Measurements from ENCODE around the gene AKR1C2. TPM values are rescaled to one million over a fixed set of nuclear protein-coding genes. Genes with fewer than 3 reads are reported as not detected.
"Not testable (repeated sequence)": the region's sequence is repeated elsewhere in the genome, so short reads cannot be mapped to it uniquely, and the experiment has no call there.

AKR1C2 gene
- total RNA-seq, 1 donor from 2014 or later = not detected

- H3K27me3 Mint-ChIP-seq (ENCODE audit: low read depth); H3K4me3 Mint-ChIP-seq (ENCODE audit: low read depth); DNase-seq (ENCODE audit: low spot score); H3K27ac Mint-ChIP-seq; H3K4me1 Mint-ChIP-seq (ENCODE audit: low read depth); H3K36me3 Mint-ChIP-seq (ENCODE audit: low read depth); intact Hi-C loops (cut with micrococcal nuclease); H3K9me3 Mint-ChIP-seq: not testable (repeated sequence)
These were observed 29.3 kb downstream of the AKR1C2 start for GRCh38 chr10:4974400-4974799.

- H3K27ac Mint-ChIP-seq; intact Hi-C loops (cut with micrococcal nuclease); H3K4me1 Mint-ChIP-seq (ENCODE audit: low read depth); H3K4me3 Mint-ChIP-seq (ENCODE audit: low read depth); H3K27me3 Mint-ChIP-seq (ENCODE audit: low read depth); DNase-seq (ENCODE audit: low spot score); H3K9me3 Mint-ChIP-seq; H3K36me3 Mint-ChIP-seq (ENCODE audit: low read depth): not testable (repeated sequence)
These were observed 30.4 kb downstream of the AKR1C2 start for GRCh38 chr10:4973294-4973693.

- H3K4me3 Mint-ChIP-seq (ENCODE audit: low read depth); H3K27me3 Mint-ChIP-seq (ENCODE audit: low read depth); H3K4me1 Mint-ChIP-seq (ENCODE audit: low read depth); DNase-seq (ENCODE audit: low spot score); H3K36me3 Mint-ChIP-seq (ENCODE audit: low read depth); H3K27ac Mint-ChIP-seq; H3K9me3 Mint-ChIP-seq; intact Hi-C loops (cut with micrococcal nuclease): not testable (repeated sequence)
These were observed 31.1 kb downstream of the AKR1C2 start for GRCh38 chr10:4972369-4973142.

GRCh38 chr10:4970362-4970761 lies 33.3 kb downstream of the AKR1C2 start:
- H3K4me1 Mint-ChIP-seq (ENCODE audit: low read depth); intact Hi-C loops (cut with micrococcal nuclease); H3K36me3 Mint-ChIP-seq (ENCODE audit: low read depth); H3K27me3 Mint-ChIP-seq (ENCODE audit: low read depth); H3K4me3 Mint-ChIP-seq (ENCODE audit: low read depth); DNase-seq (ENCODE audit: low spot score); H3K9me3 Mint-ChIP-seq; H3K27ac Mint-ChIP-seq: not testable (repeated sequence)

- H3K4me3 Mint-ChIP-seq (ENCODE audit: low read depth); H3K36me3 Mint-ChIP-seq (ENCODE audit: low read depth); H3K27me3 Mint-ChIP-seq (ENCODE audit: low read depth); H3K4me1 Mint-ChIP-seq (ENCODE audit: low read depth); H3K9me3 Mint-ChIP-seq; DNase-seq (ENCODE audit: low spot score); intact Hi-C loops (cut with micrococcal nuclease); H3K27ac Mint-ChIP-seq: not testable (repeated sequence)
These were observed 34.4 kb downstream of the AKR1C2 start for GRCh38 chr10:4969289-4969688.

- H3K4me1 Mint-ChIP-seq (ENCODE audit: low read depth); H3K36me3 Mint-ChIP-seq (ENCODE audit: low read depth); H3K4me3 Mint-ChIP-seq (ENCODE audit: low read depth); H3K9me3 Mint-ChIP-seq; H3K27me3 Mint-ChIP-seq (ENCODE audit: low read depth); DNase-seq (ENCODE audit: low spot score); H3K27ac Mint-ChIP-seq; intact Hi-C loops (cut with micrococcal nuclease): not testable (repeated sequence)
These were observed 36.5 kb downstream of the AKR1C2 start for GRCh38 chr10:4967189-4967588.

GRCh38 chr10:4965763-4966162 lies 37.9 kb downstream of the AKR1C2 start:
- H3K27me3 Mint-ChIP-seq (ENCODE audit: low read depth); H3K36me3 Mint-ChIP-seq (ENCODE audit: low read depth); DNase-seq (ENCODE audit: low spot score); H3K4me1 Mint-ChIP-seq (ENCODE audit: low read depth); H3K4me3 Mint-ChIP-seq (ENCODE audit: low read depth); H3K27ac Mint-ChIP-seq; intact Hi-C loops (cut with micrococcal nuclease); H3K9me3 Mint-ChIP-seq: not testable (repeated sequence)

- not testable (repeated sequence) for H3K9me3 Mint-ChIP-seq; H3K36me3 Mint-ChIP-seq (ENCODE audit: low read depth); H3K27me3 Mint-ChIP-seq (ENCODE audit: low read depth)
These were observed 39.9 kb downstream of the AKR1C2 start for GRCh38 chr10:4963815-4964154.

GRCh38 chr10:4962876-4963814 lies 40.5 kb downstream of the AKR1C2 start, which contains the start of gene AKR1C1:
Gene AKR1C1, plus strand, starts transcription at chr10:4963415. Its CDS starts 30 bp downstream, at chr10:4963445.
- H3K27ac Mint-ChIP-seq; H3K4me1 Mint-ChIP-seq (ENCODE audit: low read depth); DNase-seq (ENCODE audit: low spot score); intact Hi-C loops (cut with micrococcal nuclease); H3K9me3 Mint-ChIP-seq; H3K27me3 Mint-ChIP-seq (ENCODE audit: low read depth); H3K36me3 Mint-ChIP-seq (ENCODE audit: low read depth); H3K4me3 Mint-ChIP-seq (ENCODE audit: low read depth): not testable (repeated sequence)

More at GRCh38 chr10:4963815-4964154, 39.9 kb downstream of the AKR1C2 start:
- H3K27ac Mint-ChIP-seq; H3K4me1 Mint-ChIP-seq (ENCODE audit: low read depth); DNase-seq (ENCODE audit: low spot score); intact Hi-C loops (cut with micrococcal nuclease); H3K4me3 Mint-ChIP-seq (ENCODE audit: low read depth): not testable (repeated sequence)

- H3K9me3 Mint-ChIP-seq; intact Hi-C loops (cut with micrococcal nuclease); H3K27ac Mint-ChIP-seq; H3K4me1 Mint-ChIP-seq (ENCODE audit: low read depth); H3K27me3 Mint-ChIP-seq (ENCODE audit: low read depth); H3K36me3 Mint-ChIP-seq (ENCODE audit: low read depth); H3K4me3 Mint-ChIP-seq (ENCODE audit: low read depth); DNase-seq (ENCODE audit: low spot score): not testable (repeated sequence)
These were observed 41.3 kb downstream of the AKR1C2 start for GRCh38 chr10:4962308-4962707.

- H3K9me3 Mint-ChIP-seq; H3K27ac Mint-ChIP-seq; H3K27me3 Mint-ChIP-seq (ENCODE audit: low read depth); H3K4me3 Mint-ChIP-seq (ENCODE audit: low read depth); intact Hi-C loops (cut with micrococcal nuclease); H3K4me1 Mint-ChIP-seq (ENCODE audit: low read depth); DNase-seq (ENCODE audit: low spot score); H3K36me3 Mint-ChIP-seq (ENCODE audit: low read depth): not testable (repeated sequence)
These were observed 42.1 kb downstream of the AKR1C2 start for GRCh38 chr10:4961558-4961957.

- H3K4me1 Mint-ChIP-seq (ENCODE audit: low read depth) = not testable (repeated sequence)
These were observed 46.6 kb downstream of the AKR1C2 start for GRCh38 chr10:4956955-4957645.

GRCh38 chr10:4956088-4956487 lies 47.6 kb downstream of the AKR1C2 start:
- H3K4me3 Mint-ChIP-seq (ENCODE audit: low read depth); H3K27ac Mint-ChIP-seq; H3K27me3 Mint-ChIP-seq (ENCODE audit: low read depth); H3K36me3 Mint-ChIP-seq (ENCODE audit: low read depth); intact Hi-C loops (cut with micrococcal nuclease); H3K4me1 Mint-ChIP-seq (ENCODE audit: low read depth); DNase-seq (ENCODE audit: low spot score); H3K9me3 Mint-ChIP-seq: not testable (repeated sequence)

More at GRCh38 chr10:4956955-4957645, 46.6 kb downstream of the AKR1C2 start:
- H3K9me3 Mint-ChIP-seq; DNase-seq (ENCODE audit: low spot score); H3K4me3 Mint-ChIP-seq (ENCODE audit: low read depth); H3K27ac Mint-ChIP-seq; H3K27me3 Mint-ChIP-seq (ENCODE audit: low read depth); H3K36me3 Mint-ChIP-seq (ENCODE audit: low read depth); intact Hi-C loops (cut with micrococcal nuclease): not testable (repeated sequence)

Data from activated T-helper 2 cell treated with anti-CD3 and anti-CD28 coated beads, Interferon-gamma antibody, Interleukin-2, Interleukin-4, amounts not matched to agents 10 μg/mL and 5 μg/mL and 100 μg/mL, durations not matched to agents 14 hours and 24 hours and 36 hours (primary cell).